Effector CD8-positive, alpha-beta T cell (primary cell): Measurements from ENCODE around the gene TMEM270.
"Not testable (repeated sequence)": the region's sequence is repeated elsewhere in the genome, so short reads cannot be mapped to it uniquely, and the experiment has no call there.

Experiments
- DNase-seq: peaks from one replicate; lab custom pipeline; 2025; lab: John Stamatoyannopoulos, UW

Gene TMEM270

DNA sequence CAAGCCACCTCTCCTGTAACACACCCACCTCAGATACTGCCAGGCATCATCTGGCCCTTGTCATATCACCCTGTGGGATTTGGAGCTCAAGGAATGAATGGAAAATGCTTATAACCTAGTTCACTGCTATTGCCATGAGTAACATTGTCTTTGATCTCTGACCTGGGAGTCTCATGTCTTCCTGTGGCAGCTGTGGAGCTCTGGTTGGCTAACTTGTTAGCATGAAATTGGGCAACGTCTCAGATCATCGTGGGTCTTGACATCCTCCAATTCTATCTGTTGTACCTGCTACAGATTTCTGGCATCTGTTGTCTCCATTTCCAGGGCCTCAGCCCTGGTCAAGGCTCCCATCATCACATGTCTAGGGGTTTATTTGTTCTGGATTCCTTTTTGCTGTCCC is 2.2 kb upstream of the TMEM270 start:
- no peak for DNase-seq

DNA sequence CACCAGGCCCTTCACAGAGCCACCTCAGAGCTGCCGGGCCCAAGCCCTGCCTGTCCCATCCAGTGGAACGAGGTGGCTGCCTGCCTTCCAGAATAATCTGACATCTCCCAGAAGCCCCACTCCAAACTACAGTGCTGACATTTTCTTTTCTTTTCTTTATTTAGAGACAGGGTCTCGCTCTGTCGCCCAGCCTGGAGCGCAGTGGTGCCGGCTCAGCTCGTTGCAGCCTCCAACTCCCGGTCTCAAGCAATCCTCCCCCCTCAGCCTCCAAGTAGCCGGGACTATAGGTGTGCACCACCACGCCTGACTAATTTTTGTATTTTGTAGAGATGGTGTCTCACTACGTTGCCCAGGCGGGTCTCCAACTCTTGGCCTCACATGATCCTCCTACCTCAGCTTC is 346 bp downstream of the TMEM270 start:
- no peak for DNase-seq

DNA sequence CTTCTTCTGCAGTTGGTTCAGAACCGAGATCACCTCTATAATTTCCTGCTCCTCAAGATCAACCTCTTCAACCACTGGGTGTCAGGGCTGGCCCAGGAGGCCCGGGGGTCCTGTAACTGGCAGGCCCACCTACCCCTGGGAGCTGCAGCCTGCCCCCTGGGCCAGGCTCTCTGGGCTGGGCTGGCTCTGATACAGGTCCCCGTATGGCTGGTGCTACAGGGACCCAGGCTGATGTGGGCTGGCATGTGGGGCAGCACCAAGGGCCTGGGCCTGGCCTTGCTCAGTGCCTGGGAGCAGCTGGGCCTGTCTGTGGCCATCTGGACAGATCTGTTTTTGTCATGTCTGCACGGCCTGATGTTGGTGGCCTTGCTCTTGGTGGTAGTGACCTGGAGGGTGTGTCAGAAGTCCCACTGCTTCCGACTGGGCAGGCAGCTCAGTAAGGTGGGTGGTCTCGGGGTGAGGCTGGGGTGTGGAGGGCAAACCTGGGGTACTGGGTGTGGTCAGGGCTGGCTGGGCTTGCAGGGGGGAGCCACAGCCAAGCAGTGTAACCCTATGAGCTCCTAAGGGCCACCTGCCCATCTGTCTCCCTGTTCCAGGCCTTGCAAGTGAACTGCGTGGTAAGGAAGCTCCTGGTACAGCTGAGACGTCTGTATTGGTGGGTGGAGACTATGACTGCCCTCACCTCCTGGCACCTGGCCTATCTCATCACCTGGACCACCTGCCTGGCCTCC is 4.2 kb downstream of the TMEM270 start:
- DNase-seq = no peak

DNA sequence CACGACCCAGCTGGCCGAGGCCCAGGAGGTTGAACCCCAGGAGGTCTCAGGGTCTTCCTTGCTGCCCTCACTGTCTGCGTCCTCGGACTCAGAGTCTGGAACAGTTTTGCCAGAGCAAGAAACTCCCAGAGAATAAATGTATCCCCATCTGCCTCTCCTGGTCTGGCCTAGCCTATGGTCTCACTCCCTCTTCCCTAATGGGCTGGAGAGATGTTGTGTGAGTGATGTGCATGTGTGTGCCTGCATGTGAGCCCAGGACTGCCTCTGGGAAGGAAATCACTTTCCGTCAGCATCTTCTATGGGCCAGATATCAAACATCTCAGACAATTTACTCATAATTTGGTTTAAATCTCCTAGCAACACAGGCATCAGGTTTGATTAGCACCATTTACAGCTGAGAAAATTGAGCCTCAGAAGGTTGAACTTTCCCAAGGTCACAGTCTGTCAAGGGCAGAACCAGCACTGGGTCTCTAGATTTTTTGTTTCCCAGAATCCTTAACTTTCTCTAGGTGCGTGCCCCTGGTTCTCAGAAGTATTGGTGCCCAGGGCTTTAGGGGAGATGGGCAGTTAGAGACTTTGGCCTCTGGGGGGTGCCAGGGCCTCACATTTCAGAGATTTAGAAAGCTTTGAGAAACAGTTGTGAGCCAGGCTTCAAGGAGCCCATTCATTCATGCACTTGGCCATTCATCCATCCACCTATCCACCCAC is 4.9 kb downstream of the TMEM270 start:
- no peak for DNase-seq

DNA sequence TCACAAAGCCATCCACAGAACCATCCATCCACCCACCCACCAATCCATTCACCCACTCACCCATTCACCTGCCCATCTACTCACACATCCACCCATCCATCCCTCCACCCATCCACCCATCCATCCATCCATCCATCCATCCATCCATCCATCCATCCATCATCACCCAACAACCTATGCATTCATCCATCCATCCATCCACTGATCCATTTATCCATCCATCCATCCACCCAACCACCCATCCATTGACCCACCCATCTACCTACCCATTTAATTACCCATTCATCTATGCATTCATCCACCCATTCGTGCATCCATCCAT is 5.4 kb downstream of the TMEM270 start:
- DNase-seq = no peak

DNA sequence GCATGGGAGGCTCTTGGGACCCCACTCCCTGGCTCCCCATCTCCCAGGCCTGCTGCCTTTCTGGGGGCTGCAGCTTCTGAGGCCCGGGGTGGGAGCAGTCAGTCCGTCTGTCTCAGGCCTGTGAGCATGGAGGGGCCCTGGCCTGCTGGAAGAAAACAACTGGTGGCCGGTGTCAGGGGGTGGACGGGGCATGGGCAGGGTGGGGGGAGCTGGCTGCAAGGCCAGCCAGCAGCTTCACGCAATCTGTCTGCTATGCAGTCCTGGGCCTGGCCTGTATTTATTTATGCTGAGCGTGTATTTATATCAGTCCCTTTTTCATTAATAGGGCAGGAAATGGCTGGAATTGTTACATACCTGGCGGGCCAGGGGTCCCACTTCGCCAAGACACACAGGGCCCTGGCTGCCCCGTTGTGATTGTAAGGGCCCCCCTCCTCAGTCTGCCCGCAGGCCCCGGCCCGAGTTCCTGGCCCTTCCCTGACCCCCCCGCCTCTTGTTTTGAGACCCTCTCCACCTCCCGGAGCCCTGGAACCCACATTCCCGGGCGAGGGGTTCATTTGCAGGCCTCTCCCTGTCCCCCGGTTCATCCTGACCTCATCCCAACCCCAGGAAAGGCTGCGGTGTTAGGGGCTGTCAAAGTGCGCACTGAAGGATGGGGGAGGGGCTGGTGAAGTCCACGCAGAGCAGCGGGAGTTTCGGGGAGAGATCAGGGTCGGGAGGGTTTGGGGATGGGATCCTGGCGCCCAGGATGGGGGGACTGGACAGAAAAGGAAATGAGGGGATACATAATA is 8.2 kb downstream of the TMEM270 start:
- no peak for DNase-seq

DNA sequence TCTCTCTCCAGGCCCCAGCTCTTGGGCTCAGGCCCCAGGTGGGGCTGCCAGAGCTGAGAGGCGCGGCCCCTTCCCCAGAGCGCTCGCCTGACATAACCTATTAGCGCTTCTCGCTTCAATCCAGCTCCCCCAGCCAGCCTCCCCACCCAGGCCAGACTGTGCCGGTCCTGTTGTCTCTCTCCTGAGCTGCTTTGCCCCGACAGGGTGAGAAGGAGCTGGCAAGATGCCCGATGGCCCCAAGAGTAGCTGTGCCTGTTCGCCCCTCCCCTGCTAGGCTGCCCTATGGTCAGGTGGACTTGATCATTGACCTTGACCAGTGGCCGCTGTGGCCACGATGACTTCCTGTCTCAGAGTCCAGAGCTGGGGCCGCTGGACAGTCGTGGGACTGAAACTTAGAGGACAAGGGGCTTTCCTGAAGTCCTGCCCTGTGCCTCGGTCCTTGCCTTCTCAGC is 9.1 kb downstream of the TMEM270 start:
- DNase-seq = no peak

DNA sequence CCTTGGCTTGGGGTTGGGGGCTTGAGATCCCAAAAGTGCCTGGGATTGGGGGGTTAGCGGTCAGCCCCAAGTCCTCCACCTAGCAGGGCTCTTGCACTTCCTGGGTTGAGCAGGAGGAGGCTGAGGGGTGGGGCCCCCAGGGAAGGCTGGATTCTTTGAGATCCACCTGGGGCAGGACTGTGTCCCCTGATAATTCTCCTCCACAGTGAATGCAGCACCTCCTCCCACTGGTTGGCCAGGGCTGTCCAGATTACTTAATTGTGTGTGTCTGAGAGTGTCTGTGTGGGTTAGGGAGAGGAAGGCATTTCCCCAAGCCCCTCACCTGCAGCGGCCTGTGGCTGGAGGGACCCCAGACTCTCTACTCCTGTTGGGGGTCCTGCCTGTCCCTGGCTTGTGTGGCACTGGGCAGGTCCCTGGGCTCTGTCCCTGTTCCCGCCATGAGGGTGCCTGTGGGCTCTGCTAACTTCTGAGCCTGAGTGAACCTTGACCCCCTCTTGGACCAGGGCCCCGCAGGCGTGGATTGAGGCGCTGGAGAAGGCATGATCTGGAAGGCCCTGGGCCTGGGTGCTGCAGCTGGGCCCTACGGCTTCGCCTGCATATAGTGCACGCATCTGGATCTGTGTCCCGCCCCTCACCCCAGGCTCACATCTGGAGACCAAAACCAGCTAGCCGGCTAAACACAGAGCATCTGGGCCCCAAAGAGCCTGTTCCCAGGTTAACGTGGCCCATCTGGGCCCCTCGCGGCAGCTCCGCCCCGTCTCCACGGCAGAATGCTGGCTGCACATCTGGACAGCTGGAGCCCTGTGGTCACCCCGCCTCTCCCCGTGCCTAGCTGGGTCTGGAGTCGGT is 10.4 kb downstream of the TMEM270 start:
- no peak for DNase-seq

DNA sequence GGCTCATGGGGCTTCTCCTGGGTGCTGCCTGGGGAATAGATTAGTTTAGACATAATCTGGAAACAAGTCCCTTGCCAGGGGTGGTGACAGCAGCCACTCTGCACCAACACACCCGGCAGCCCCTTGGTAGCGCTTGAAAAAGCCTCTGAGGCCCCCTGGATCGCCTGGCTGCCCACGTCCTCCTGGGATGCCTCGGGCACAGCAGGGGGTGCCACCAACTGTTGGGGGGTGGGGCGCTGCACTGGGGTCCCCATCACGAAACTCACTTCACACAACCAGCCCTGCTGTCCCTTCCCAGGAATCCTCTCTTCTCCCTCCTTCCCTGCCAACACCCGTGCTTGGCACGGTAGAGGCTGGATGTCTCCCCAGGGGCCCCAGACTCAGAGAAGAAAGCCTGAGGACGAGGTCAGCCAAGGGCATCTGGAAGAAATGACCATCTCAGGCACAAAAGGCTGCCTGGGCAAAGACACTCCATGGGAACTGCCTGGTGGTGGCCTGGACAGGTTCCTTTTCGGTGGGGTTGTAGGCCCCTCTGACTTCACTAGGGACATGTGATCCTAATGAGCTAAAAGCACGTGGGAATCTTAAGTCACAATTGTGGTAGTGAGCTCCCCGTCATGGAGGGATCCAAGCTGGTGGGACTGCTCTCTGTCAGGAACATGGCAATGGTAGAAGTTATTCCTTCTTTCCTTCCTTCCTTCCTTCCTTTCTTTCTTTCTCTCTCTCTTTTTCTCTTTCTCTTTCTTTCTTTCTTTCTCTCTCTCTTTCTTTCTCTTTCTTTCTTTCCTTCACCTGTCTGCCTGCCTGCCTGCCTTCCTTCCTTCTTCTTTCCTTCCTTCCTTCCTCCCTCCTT is 11.3 kb downstream of the TMEM270 start:
- DNase-seq = no peak

DNA sequence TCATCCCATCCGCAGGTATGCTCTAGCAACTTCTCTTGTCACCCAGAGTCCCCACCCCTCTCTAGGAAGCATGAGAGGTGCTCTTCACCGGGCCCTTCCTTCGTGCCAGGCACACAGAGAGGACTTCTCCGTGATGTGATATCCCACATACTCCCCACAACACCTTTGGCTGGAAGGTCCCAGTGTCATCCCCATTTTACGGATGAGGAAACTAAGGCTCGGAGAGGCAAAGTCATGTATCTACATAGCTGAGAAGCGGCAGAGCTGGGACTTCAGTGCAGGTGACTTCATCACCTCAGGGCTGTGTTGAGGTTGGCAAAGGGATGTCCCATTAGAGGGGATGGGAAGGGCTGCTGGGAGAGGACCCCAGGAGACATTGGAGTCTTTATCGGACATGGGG is 15.4 kb downstream of the TMEM270 start:
- no peak for DNase-seq

DNA sequence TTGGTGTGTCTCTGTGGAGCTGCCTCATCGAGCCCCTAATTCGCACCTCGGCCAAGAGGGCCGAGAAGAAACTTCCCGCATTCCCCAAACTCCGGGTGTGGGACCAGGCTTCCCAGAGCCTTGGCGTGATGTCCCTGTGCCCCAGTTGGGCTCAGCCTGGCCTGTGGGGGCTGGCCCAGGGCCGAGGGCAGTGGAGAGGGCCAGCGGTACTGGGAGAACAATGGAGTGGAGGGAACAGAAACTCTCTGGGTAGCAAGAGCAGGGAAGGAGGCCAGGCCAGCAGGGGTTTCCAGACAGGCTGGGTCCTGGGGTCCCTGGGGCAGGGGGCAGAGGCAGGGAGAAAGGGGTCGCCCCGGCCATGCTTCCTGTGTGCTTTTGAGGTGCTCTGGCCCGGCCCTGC is 16.0 kb downstream of the TMEM270 start:
- DNase-seq = no peak

DNA sequence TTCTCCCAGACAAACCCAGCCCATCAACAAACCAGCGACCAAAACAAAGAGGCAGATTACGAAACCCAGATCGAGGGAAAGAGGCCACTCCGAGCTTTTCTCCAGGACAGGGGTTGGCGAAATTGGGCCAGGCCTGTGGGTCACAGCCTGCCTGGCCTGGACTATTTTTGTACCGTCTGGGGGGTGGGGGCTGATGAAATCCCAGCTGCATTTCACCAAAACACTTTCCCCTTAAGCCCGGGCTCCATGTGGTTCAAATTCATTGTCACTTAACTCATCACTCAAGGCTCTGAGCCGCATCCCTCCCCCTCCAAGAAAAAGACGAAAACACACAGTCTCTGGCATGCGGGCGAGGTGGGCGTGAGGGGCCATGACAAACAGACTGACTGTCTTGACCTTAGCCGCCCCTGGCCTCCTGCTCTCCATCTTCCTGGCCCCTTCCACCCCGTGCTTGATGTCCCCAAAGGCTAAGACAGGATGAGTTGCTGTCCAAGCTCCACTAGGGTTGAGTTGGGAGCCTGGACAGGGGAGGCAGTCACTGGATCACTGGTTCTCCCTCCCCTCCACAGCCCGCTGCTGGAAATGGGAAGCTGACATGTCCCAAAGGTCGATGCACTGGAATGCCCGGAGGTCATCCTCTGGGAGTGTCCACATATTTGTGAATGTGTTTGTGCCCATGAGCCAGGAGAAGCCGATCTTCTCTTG is 19.2 kb downstream of the TMEM270 start:
- no peak for DNase-seq

DNA sequence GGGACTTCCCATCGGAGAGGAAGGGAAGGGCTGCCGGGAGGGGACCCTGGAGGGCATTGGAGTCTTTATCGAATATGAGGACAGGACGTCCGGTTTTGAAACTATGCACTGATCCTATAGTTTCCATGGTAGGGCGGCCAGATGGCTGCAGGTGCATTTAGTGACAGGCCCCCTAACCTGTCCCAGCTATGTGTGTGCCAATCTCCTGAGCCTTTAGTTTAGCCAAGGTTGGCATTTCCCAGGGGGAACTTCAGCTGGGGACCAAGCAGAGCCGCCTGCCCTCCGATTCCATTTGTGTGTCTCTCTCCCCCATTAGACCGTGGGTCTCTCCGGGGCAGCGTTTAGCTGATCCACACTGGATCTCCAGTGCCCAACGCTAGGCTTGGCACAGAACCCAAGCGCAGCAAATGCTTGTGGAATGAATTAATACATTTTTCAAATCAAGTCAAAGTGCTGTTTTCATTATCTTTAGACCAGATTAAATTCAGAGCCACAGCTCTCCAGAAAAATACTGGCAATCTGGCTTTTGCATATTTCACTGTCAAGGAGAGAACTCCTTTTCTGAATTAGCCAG is 19.9 kb downstream of the TMEM270 start:
- no peak for DNase-seq

DNA sequence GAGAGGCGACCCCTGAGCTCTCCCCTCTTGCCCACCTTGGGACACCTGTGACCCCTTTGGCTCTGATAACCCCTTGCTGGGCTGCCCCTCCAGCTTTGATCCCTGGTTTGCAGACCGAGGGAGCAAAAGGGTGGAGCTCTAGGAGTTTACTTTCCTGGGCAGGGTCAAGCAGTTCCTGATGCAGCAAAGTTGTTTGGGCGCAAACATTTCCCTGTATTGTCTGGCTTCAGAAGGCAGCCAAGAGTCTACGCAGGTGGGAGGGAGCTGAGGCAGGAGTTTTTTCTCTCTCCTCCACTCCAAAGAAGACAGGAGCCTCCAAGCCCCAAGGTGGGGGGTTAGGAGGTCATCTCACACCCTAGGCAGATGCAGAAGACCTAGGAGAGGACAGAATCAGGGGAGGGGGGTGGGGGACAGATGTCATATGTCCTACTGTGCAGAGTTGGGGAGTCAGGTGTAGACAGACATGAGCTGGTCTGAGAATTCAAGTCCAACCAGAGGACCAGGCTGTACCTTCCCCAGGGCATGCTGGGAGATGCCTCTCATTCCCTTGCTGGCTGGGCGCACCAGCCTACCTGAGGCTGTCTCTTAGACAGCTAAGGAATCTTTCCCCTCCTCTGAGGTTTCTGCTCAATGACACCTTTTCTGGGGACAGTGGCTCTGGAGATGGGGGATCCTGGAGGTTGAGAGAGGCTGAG is 20.5 kb downstream of the TMEM270 start:
- no peak for DNase-seq

DNA sequence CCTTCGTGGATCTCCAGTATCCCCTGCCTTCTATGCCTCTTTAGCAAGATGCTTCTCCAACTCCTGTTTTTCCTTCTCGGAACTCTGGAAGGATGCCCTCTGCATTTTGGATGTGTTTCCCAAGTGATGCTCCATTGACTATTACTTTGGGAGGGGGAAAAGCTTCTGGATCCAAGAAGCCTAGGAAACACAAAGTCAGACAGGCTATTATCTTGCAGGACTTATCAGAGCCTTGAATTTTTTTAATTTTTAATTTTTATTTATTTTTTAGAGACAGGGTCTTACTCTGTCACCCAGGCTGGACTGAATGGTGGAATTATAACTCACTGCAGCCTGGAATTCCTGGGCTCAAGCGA is 21.1 kb downstream of the TMEM270 start:
- no peak for DNase-seq

DNA sequence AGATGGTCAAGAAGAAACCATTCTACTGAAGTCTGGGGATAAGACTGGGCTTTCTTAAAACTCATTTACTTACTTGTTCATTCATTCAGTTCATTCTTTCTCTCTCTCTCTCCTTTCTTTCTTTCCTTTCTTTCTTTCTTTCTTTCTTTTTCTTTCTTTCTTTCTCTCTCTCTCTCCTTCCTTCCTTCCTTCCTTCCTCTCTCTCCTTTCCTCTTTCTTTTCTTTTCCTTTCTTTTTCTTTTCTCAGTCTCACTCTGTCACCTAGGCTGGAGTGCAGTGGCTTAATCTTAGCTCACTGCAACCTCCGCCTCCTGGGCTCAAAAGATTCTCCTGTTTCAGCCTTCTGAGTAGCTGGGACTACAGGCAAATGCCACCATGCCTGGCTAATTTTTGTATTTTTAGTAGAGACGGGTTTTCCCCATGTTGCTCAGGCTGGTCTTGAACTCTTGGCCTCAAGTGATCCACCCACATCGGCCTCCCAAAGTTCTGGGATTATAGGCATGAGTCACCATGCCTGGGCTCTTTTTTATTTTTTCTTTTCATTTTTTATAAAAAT is 24.0 kb downstream of the TMEM270 start:
- not testable (repeated sequence) for DNase-seq

DNA sequence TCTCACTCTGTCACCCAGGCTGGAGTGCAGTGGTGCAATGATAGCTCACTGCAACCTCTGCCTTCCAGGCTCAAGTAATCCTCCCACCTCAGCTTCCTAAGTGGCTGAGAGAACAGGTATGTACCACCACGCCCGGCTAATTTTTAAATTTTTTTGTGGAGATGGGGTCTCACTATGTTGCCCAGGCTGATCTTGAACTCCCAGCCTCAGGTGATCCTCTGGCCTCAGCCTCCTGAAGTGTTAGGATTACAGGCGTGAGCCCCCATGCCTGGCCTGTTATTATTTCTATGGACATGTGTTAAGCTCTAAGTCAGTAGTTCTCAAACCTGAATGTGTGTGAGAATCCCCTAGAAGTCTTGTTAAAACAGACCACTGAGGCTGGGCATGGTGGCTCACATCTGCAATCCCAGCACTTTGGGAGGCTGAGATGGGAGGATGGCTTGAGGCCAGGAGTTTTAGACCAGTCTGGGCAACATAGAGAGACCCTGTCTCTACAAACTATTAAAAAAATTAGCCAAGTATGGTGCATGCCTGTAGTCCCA is 24.5 kb downstream of the TMEM270 start:
- DNase-seq = no peak

DNA sequence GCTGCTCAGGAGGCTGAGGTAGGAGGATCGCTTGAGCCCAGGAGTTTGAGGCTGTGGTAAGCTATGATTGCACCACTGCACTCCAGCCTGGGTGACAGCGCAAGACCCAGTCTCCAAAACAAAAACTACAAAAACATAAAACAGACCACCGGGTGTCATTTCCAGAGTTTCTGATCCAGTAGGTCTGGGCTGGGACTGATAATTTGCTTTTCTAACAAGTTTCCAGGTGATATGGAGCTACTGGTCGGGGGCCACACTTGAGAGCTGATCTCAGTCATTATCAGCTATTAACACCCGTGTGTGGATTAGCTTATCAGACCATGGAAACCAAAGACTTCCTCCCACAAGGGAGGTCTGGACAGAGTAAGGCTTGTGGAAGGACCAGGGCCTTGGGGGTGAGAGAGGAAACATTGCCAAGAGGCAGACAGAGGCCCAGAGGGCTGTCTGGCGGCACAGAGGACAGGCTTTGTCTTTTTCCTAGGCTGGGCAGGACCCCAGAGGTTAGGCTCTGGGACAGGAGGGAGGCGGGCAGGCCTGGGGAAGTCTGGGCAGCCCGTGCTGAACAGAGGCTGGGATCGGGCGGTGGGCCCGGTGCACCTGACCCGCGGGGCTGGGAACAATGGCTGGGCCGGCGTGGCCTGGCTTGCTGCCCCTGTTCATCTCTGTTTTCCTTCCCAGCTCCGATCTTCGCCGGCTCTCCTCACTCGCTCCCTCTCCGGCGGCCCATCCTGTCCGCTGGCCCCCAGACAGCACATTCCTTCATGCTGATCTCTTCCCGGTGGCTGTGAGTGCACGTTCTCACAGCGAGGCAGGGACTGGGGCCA is 25.2 kb downstream of the TMEM270 start:
- no peak for DNase-seq
